Activated CD8-positive, alpha-beta T cell treated with anti-CD3 and anti-CD28 coated beads for 36 hours (primary cell): ENCODE data around the gene DHX38. TPM values are rescaled to one million over a fixed set of nuclear protein-coding genes. Genes with fewer than 3 reads are reported as not detected.

Experiments used
- ATAC-seq: fragments of 200-7000 bp; cut with Tn5 transposase; one replicate; pipeline ENCODE4 v1.10.0; 2021; ENCODE audit warnings: mild to moderate bottlenecking, moderate library complexity
- CTCF ChIA-PET: fragments of 350-600 bp; sonication (Branson Sonifier 250); formaldehyde crosslinking; loops from one replicate; lab custom pipeline; 2021; ENCODE audit warnings: antibody characterized with exemption; lab: Charles Lee
- POLR2A ChIA-PET: fragments of 350-600 bp; sonication (Branson Sonifier 250); formaldehyde crosslinking; loops from one replicate; lab custom pipeline; 2021; ENCODE audit warnings: antibody characterized with exemption; lab: Charles Lee
- DNase-seq: peaks from one replicate; pipeline ENCODE4 v3.0.0-alpha.2; 2020
- H3K27ac Mint-ChIP-seq: one replicate; pipeline ENCODE4 v1.8.0; 2021; ENCODE audit warnings: mild to moderate bottlenecking, mixed read lengths
- H3K27me3 Mint-ChIP-seq: one replicate; pipeline ENCODE4 v1.8.0; 2021; ENCODE audit warnings: mixed read lengths
- H3K36me3 Mint-ChIP-seq: one replicate; pipeline ENCODE4 v1.8.0; 2021; ENCODE audit warnings: low read depth, mixed read lengths
- H3K4me1 Mint-ChIP-seq: one replicate; pipeline ENCODE4 v1.8.0; 2021; ENCODE audit warnings: low read depth, mixed read lengths
- H3K4me3 Mint-ChIP-seq: one replicate; pipeline ENCODE4 v1.8.0; 2021; ENCODE audit warnings: mild to moderate bottlenecking, moderate library complexity, mixed read lengths
- H3K9me3 Mint-ChIP-seq: one replicate; pipeline ENCODE4 v1.8.0; 2021; ENCODE audit warnings: mixed read lengths
- CTCF ChIP-seq: fragments of 200-600 bp; IDR thresholded peaks from one replicate; pipeline ENCODE4 v1.8.0; 2022; ENCODE audit warnings: antibody characterized with exemption, mild to moderate bottlenecking
- intact Hi-C: fragments of 100-400 bp; cut with micrococcal nuclease; formaldehyde crosslinking; loops from one replicate; pipeline ENCODE4 v1.10.0; 2022
- total RNA-seq, 2 experiments: library from RNA; stranded (reverse); gene quantifications; one replicate each; pipeline ENCODE4 v1.2.3, GENCODE V29; 2021

The DHX38 gene
- total RNA-seq, 2 experiments from 2014 or later = 70.4 to 71.8 TPM

GRCh38 chr16:72107371-72107770 is 13.7 kb downstream of the DHX38 start:
- H3K9me3 Mint-ChIP-seq = no peaks in the 10 kb centered on the region
- peaks cover 58% of the 10 kb centered on the region for H3K36me3 Mint-ChIP-seq
- DNase-seq = no peak
- ATAC-seq = no peak
- no peaks in the 10 kb centered on the region for H3K4me1 Mint-ChIP-seq
- no peak overlapping the region for H3K27ac Mint-ChIP-seq
- H3K27me3 Mint-ChIP-seq = no peaks in the 10 kb centered on the region
- intact Hi-C loops = no loop called here
- POLR2A ChIA-PET = no interaction called here
- no peak for TF ChIP-seq CTCF
- H3K4me3 Mint-ChIP-seq = no peak overlapping the region
- CTCF ChIA-PET = interaction anchor here (0.7 to 1.0 kb wide), 2 partner anchors 17 to 18 kb away, joined by 3 to 4 read pairs; no protein-coding TSS in a partner anchor

- Mint-ChIP-seq H3K4me1 (no peaks in the 10 kb centered on the region), H3K27me3 (no peaks in the 10 kb centered on the region), H3K27ac (no peak overlapping the region), H3K9me3 (no peaks in the 10 kb centered on the region), H3K36me3 (peaks cover 49% of the 10 kb centered on the region), H3K4me3 (no peak overlapping the region)
- intact Hi-C loops = no loop called here
- DNase-seq = no peak
- CTCF ChIA-PET = interaction anchor here (1.0 kb wide), 1 partner anchor 16 kb away, joined by 3 read pairs; no protein-coding TSS in a partner anchor
- POLR2A ChIA-PET = no interaction called here
- no peak for TF ChIP-seq CTCF
- ATAC-seq = no peak
These were observed 14.9 kb downstream of the DHX38 start for GRCh38 chr16:72108353-72109102.

DNA sequence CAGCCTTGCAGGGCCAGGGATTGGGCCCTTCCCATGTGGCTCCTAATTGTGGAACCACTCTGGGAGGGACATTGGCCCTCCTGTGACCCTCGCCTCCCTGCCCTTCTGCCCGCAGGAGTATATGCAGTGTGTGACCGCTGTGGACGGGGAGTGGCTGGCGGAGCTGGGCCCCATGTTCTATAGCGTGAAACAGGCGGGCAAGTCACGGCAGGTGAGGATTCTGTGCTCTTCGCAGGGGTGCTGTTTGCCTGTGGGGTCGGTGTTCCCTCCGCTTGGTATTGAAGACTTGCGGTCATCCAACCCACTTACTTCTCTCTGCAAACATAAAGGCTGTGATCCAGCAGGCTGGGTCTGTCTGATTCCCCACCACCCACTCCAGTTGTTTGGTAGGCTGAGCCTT is 15.7 kb downstream of the DHX38 start:
- no peak for TF ChIP-seq CTCF
- ATAC-seq = no peak
- no peak overlapping the region for H3K27ac Mint-ChIP-seq
- no peak for DNase-seq
- H3K36me3 Mint-ChIP-seq = peaks cover 46% of the 10 kb centered on the region
- no peaks in the 10 kb centered on the region for H3K4me1 Mint-ChIP-seq
- POLR2A ChIA-PET = no interaction called here
- H3K4me3 Mint-ChIP-seq = no peak overlapping the region
- intact Hi-C loops = no loop called here
- no peaks in the 10 kb centered on the region for H3K9me3 Mint-ChIP-seq
- H3K27me3 Mint-ChIP-seq = no peaks in the 10 kb centered on the region
- CTCF ChIA-PET = no interaction called here

- Mint-ChIP-seq H3K9me3 (no peaks in the 10 kb centered on the region), H3K4me1 (no peaks in the 10 kb centered on the region), H3K4me3 (no peak overlapping the region), H3K27ac (no peak overlapping the region), H3K27me3 (no peaks in the 10 kb centered on the region), H3K36me3 (peaks cover 44% of the 10 kb centered on the region)
- POLR2A ChIA-PET = no interaction called here
- CTCF ChIA-PET = no interaction called here
- ATAC-seq (no peak), DNase-seq (no peak)
- no peak for TF ChIP-seq CTCF
- intact Hi-C loops = no loop called here
These were observed 16.4 kb downstream of the DHX38 start for GRCh38 chr16:72109966-72110530.
